Measurements from ENCODE around the gene DCC.

DCC gene

GRCh38 chr18:52442686-52443085 is 102.7 kb downstream of the DCC start:
- DNase-seq (ENCODE audit: extremely low read depth, low read depth), result no peak
- no peak overlapping the region for H3K4me3 ChIP-seq (replicated peaks; ENCODE audit: low read depth, low read length)
- no peak for TF ChIP-seq CTCF (IDR thresholded peaks at IDR 0.05; ENCODE audit: low read depth, low read length, missing control alignments)

- no peak for DNase-seq (ENCODE audit: extremely low read depth, low read depth)
- no peak for TF ChIP-seq CTCF (IDR thresholded peaks at IDR 0.05; ENCODE audit: low read depth, low read length, missing control alignments)
- H3K4me3 ChIP-seq (replicated peaks; ENCODE audit: low read depth, low read length), result no peak overlapping the region
Observed at GRCh38 chr18:52451256-52451655, 111.3 kb downstream of the DCC start.

- no peak for TF ChIP-seq CTCF (IDR thresholded peaks at IDR 0.05; ENCODE audit: low read depth, low read length, missing control alignments)
- no peak overlapping the region for H3K4me3 ChIP-seq (replicated peaks; ENCODE audit: low read depth, low read length)
- no peak for DNase-seq (ENCODE audit: extremely low read depth, low read depth)
Observed at GRCh38 chr18:52451851-52452250, 111.9 kb downstream of the DCC start.

- no peak overlapping the region for H3K4me3 ChIP-seq (replicated peaks; ENCODE audit: low read depth, low read length)
- DNase-seq (ENCODE audit: extremely low read depth, low read depth), result no peak
- TF ChIP-seq CTCF (IDR thresholded peaks at IDR 0.05; ENCODE audit: low read depth, low read length, missing control alignments), result no peak
Observed at GRCh38 chr18:52452427-52452826, 112.4 kb downstream of the DCC start.

GRCh38 chr18:52459890-52460289 is 119.9 kb downstream of the DCC start:
- H3K4me3 ChIP-seq (replicated peaks; ENCODE audit: low read depth, low read length), result no peak overlapping the region
- no peak for TF ChIP-seq CTCF (IDR thresholded peaks at IDR 0.05; ENCODE audit: low read depth, low read length, missing control alignments)
- no peak for DNase-seq (ENCODE audit: extremely low read depth, low read depth)

GRCh38 chr18:52462853-52463252 is 122.9 kb downstream of the DCC start:
- no peak for DNase-seq (ENCODE audit: extremely low read depth, low read depth)
- H3K4me3 ChIP-seq (replicated peaks; ENCODE audit: low read depth, low read length), result no peak overlapping the region
- TF ChIP-seq CTCF (IDR thresholded peaks at IDR 0.05; ENCODE audit: low read depth, low read length, missing control alignments), result no peak

- TF ChIP-seq CTCF (IDR thresholded peaks at IDR 0.05; ENCODE audit: low read depth, low read length, missing control alignments), result no peak
- H3K4me3 ChIP-seq (replicated peaks; ENCODE audit: low read depth, low read length), result no peak overlapping the region
- DNase-seq (ENCODE audit: extremely low read depth, low read depth), result no peak
Observed at GRCh38 chr18:52465391-52465790, 125.4 kb downstream of the DCC start.

All from HFF-Myc (cell line).